OCI-LY3 (cell line): ENCODE data around the gene RNF187.
A peak's percentile ranks its signal among the peaks of the same experiment; 100 is the strongest.

ENCODE experiments used
- H2AFZ ChIP-seq: fragments of 200-600, 300-600 bp; shearing (Covaris generic); 2 replicates; pipeline ENCODE4 v1.6.0; 2014; ENCODE audit warnings: antibody characterized with exemption, low read depth, low read length
- H3K27ac ChIP-seq: fragments of 200-600, 300-600 bp; sonication (generic); 2 replicates; pipeline ENCODE4 v1.5.1; 2014; ENCODE audit warnings: mild to moderate bottlenecking, low read length, moderate library complexity, mixed read lengths
- H3K27me3 ChIP-seq: fragments of 200-600, 300-600 bp; sonication (generic); 2 replicates; pipeline ENCODE4 v1.6.1; 2014; ENCODE audit warnings: low read depth, low read length, mixed read lengths
- H3K36me3 ChIP-seq: fragments of 200-600, 300-600 bp; sonication (generic); replicated peaks from 2 replicates; pipeline ENCODE3; 2014; ENCODE audit warnings: low read depth, low read length, mixed read lengths
- H3K4me1 ChIP-seq: fragments of 300-600, 200-600 bp; sonication (generic); 2 replicates; pipeline ENCODE4 v1.6.1; 2014; ENCODE audit warnings: low read length, mixed read lengths
- H3K4me2 ChIP-seq: fragments of 200-600, 300-600 bp; sonication (generic); 2 replicates; pipeline ENCODE4 v1.6.1; 2014; ENCODE audit warnings: low read length, mixed read lengths
- H3K4me3 ChIP-seq: fragments of 300-600, 200-600 bp; sonication (generic); 2 replicates; pipeline ENCODE4 v1.5.1; 2014; ENCODE audit warnings: antibody characterized with exemption, mild to moderate bottlenecking, low read length, moderate library complexity
- H3K79me2 ChIP-seq: fragments of 300-600, 200-600 bp; shearing (Covaris generic); 2 replicates; pipeline ENCODE4 v1.6.1; 2014; ENCODE audit warnings: mild to moderate bottlenecking, low read length, mixed read lengths
- H3K9ac ChIP-seq: fragments of 300-600, 200-600 bp; shearing (Covaris generic); 2 replicates; pipeline ENCODE4 v1.6.0; 2014; ENCODE audit warnings: mild to moderate bottlenecking, low read length, moderate library complexity
- H3K9me3 ChIP-seq: fragments of 200-600, 300-600 bp; shearing (Covaris generic); 2 replicates; pipeline ENCODE4 v1.6.1; 2014; ENCODE audit warnings: low read length, mixed read lengths; ENCODE audit not compliant: insufficient read depth
- H4K20me1 ChIP-seq: fragments of 200-600, 300-600 bp; sonication (generic); 2 replicates; pipeline ENCODE4 v1.6.1; 2016; ENCODE audit warnings: low read length, mixed read lengths; ENCODE audit not compliant: insufficient read depth
- EZH2phosphoT487 ChIP-seq: fragments of 200-600 bp; shearing (Covaris generic); IDR thresholded peaks from 2 replicates; pipeline ENCODE4 v1.6.1; 2018; ENCODE audit warnings: antibody characterized with exemption, mixed run types, low read depth
- TF ChIP-seq, protein P1 (sequence below): fragments of 200-600, 300-600 bp; sonication (generic); IDR thresholded peaks from 2 replicates; pipeline ENCODE4 v1.5.1; 2014; ENCODE audit warnings: antibody characterized with exemption, low read length, low read depth

The RNF187 gene

DNA sequence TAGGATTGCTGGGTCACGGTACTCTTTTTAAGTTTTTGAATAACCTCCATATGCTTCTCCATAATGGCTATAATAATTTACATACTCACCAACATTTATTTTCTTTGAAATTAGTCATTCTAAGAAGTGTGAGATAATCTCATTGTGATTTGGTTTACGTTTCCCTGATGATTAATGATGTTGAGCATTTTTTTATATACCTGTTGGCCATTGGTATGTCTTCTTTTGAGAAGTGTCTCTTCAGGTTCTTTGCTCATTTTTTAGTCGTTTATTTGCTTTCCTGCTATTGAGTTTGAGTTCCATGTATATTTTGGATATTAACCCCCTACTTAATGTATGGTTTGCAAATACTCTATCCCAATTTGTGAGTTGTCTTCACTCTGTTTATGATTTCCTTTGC, 9.3 kb downstream of the RNF187 start:
- Histone ChIP-seq H3K27ac (no peak overlapping the region), H3K36me3 (peaks cover 41% of the 10 kb centered on the region), H3K9me3 (no peaks in the 10 kb centered on the region), H3K4me3 (no peak overlapping the region), H3K79me2 (0 out of 2 replicates have a peak, but pooled peaks cover 4% of the 10 kb centered on the region), H4K20me1 (peaks cover 4% of the 10 kb centered on the region; the same call in 1 of the 2 replicates), H3K4me1 (peaks cover 18% of the 10 kb centered on the region), H3K27me3 (no peaks in the 10 kb centered on the region), H2AFZ (no peak overlapping the region), H3K9ac (no peak overlapping the region), H3K4me2 (no peak overlapping the region)
- TF ChIP-seq, protein P1, sequence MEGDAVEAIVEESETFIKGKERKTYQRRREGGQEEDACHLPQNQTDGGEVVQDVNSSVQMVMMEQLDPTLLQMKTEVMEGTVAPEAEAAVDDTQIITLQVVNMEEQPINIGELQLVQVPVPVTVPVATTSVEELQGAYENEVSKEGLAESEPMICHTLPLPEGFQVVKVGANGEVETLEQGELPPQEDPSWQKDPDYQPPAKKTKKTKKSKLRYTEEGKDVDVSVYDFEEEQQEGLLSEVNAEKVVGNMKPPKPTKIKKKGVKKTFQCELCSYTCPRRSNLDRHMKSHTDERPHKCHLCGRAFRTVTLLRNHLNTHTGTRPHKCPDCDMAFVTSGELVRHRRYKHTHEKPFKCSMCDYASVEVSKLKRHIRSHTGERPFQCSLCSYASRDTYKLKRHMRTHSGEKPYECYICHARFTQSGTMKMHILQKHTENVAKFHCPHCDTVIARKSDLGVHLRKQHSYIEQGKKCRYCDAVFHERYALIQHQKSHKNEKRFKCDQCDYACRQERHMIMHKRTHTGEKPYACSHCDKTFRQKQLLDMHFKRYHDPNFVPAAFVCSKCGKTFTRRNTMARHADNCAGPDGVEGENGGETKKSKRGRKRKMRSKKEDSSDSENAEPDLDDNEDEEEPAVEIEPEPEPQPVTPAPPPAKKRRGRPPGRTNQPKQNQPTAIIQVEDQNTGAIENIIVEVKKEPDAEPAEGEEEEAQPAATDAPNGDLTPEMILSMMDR = no peak
- TF ChIP-seq EZH2phosphoT487 = no peak

DNA sequence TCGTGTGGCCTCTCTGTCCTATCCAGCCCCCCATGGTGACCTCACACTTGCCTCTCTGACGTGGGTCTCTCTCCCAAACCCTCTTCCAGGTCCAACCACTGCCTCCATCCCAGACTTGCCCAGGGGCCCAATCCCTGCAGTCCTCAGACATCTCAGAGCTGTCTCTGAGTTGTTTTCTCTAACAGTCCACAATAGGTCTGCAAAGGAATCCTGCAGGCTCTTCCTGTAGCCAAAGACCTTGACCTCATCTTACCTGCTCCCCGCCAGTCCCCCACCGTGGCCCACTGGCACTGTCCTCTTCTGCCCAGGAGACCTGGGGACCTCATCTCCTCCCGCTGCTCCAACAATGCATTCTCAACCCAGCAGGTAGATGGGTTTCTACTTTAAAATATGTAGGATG, 10.0 kb downstream of the RNF187 start:
- Histone ChIP-seq H3K9ac (no peak overlapping the region), H4K20me1 (peaks cover 4% of the 10 kb centered on the region; the same call in 1 of the 2 replicates), H3K27me3 (no peaks in the 10 kb centered on the region), H3K79me2 (no peaks in the 10 kb centered on the region), H3K4me1 (peaks cover 20% of the 10 kb centered on the region), H3K27ac (no peak overlapping the region), H2AFZ (no peak overlapping the region), H3K9me3 (no peaks in the 10 kb centered on the region), H3K4me3 (no peak overlapping the region), H3K36me3 (peaks cover 35% of the 10 kb centered on the region), H3K4me2 (no peak overlapping the region)
- TF ChIP-seq, protein P1 = no peak
- TF ChIP-seq EZH2phosphoT487 = no peak

DNA sequence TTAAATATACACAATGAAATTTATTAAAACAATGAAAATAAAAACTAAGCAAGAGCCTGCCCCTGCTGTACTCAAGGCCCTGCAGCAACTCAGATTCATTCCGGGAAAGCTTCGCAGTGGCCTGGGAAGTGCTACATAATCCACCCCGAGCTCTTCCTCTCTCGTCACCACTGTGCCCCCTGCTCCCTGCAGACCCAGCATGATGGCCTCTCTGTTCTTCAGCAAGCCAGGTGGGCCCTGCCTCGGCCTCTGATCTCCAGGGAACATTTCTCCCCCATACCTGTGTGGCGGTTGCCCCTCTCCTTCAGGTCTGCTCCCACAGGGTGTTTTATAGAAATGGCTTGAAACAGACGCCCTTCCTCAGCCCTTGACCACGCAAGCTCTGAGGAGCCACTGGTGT, 10.6 kb downstream of the RNF187 start:
- H3K27ac ChIP-seq = no peak overlapping the region
- no peak overlapping the region for H2AFZ ChIP-seq
- H3K36me3 ChIP-seq = peaks cover 34% of the 10 kb centered on the region
- peaks cover 4% of the 10 kb centered on the region; the same call in 1 of the 2 replicates for H4K20me1 ChIP-seq
- H3K27me3 ChIP-seq = no peaks in the 10 kb centered on the region
- H3K4me3 ChIP-seq = no peak overlapping the region
- no peak for TF ChIP-seq EZH2phosphoT487
- TF ChIP-seq, protein P1 = no peak
- H3K4me2 ChIP-seq = no peak overlapping the region
- H3K4me1 ChIP-seq = peaks cover 20% of the 10 kb centered on the region
- H3K9me3 ChIP-seq = no peaks in the 10 kb centered on the region
- no peak overlapping the region for H3K9ac ChIP-seq
- no peaks in the 10 kb centered on the region for H3K79me2 ChIP-seq

DNA sequence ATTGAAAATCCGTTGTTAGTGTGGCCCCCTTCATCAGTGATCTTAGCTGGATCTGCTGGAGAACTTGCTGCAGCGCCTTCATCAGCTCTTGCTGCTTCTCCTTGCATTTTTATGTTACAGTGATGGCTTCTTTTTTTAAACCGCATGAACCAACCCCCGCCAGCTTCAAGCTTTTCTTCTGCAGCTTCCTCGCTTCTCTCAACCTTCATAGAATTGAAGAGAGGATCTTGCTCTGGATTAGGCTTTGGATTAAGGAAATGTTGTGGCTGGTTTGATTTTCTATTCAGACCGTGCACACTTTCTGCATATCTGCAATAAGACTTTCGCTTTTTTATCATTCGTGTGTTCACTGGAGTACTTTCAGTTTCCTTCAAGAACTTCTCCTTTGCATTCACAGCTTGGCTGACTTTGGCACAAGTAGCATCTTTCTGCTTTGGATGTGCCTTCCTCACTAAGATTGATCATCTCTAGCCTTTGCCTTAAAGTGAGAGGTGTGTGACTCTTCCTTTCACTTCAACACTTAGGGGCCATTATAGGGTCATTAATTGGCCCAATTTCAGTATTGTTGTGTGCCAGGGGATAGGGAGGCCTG, 13.1 kb downstream of the RNF187 start:
- Histone ChIP-seq H3K4me3 (peak overlapping the region; percentile 61), H3K9me3 (no peaks in the 10 kb centered on the region), H2AFZ (no peak overlapping the region), H4K20me1 (no peaks in the 10 kb centered on the region), H3K27ac (no peak overlapping the region), H3K9ac (no peak overlapping the region), H3K79me2 (no peaks in the 10 kb centered on the region), H3K4me1 (peaks cover 20% of the 10 kb centered on the region), H3K36me3 (peaks cover 14% of the 10 kb centered on the region), H3K4me2 (peak overlapping the region; percentile 83), H3K27me3 (no peaks in the 10 kb centered on the region)
- TF ChIP-seq, protein P1 = no peak
- TF ChIP-seq EZH2phosphoT487 = no peak
